ENCODE measurements around the gene RABGGTA. TPM values are rescaled to one million over a fixed set of nuclear protein-coding genes. Genes with fewer than 3 reads are reported as not detected.

RABGGTA gene
- total and polyA plus RNA-seq, 9 of the 15 experiments (the other 6 are each of a cell fraction or from before 2014, with no cell fraction given): 4.5 to 24.2 (median 15.5) TPM

DNA sequence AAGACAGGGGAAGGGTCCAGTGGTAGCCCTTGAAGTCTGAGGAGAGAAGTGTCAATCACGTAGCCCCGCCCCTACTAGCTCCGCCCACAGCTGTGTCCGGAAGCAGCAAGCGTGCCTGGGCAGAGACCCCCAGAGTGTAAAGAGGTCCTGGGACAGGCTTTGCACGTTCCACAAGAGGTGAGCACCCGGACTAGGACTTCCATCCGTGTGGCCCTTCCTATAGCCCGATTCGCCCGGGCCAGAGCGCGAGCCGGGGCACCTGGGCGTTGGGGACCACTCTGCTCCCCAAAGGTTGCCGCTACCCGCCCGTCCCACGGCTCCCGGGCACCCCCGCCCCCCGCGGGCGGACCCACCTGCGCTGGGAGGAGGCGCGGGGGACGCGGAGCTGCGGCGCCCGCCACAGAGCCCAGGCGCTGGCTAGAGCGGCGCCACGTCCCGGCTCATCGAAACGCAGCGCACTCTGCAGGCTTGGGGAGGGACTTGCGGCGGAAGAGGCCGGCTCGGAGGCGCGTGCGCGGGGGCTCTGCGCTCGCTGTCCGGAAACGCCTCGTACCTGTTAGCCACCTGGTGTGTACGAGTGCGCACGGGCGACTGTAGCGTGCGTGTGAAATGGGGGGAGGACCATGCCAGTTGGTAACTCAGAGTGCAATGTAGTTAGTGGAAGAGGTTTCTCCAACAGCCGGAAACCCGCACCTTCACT lies at the start of gene RABGGTA (continued):
- TF ChIP-seq BRF1 (IDR thresholded peaks at IDR 0.05; ENCODE audit: borderline replicate concordance, extremely low read depth, insufficient read length): no peak
- no peak for TF ChIP-seq ZFPM2 (CRISPR knock-in tag; IDR thresholded peaks at IDR 0.05)
- TF ChIP-seq FOXM1 (IDR thresholded peaks at IDR 0.05; ENCODE audit: low read depth): no peak
- 0 out of 2 replicates have a peak, but pooled peaks have one; percentile 50 for TF ChIP-seq FOXM1 (CRISPR knock-in tag; IDR thresholded peaks at IDR 0.05; ENCODE audit: low read depth)
- TF ChIP-seq ELF2 (CRISPR knock-in tag; IDR thresholded peaks at IDR 0.05): 0 out of 2 replicates have a peak, but pooled peaks have one; percentile 50
- TF ChIP-seq CBX1 (IDR thresholded peaks at IDR 0.05; ENCODE audit: low read depth): 0 out of 2 replicates have a peak, but pooled peaks have one; percentile 60
- TF ChIP-seq, protein P1, sequence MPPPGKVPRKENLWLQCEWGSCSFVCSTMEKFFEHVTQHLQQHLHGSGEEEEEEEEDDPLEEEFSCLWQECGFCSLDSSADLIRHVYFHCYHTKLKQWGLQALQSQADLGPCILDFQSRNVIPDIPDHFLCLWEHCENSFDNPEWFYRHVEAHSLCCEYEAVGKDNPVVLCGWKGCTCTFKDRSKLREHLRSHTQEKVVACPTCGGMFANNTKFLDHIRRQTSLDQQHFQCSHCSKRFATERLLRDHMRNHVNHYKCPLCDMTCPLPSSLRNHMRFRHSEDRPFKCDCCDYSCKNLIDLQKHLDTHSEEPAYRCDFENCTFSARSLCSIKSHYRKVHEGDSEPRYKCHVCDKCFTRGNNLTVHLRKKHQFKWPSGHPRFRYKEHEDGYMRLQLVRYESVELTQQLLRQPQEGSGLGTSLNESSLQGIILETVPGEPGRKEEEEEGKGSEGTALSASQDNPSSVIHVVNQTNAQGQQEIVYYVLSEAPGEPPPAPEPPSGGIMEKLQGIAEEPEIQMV (tag; conservative IDR thresholded peaks at IDR 0.05; ENCODE audit: low read depth): no peak
- TF ChIP-seq, protein P2, sequence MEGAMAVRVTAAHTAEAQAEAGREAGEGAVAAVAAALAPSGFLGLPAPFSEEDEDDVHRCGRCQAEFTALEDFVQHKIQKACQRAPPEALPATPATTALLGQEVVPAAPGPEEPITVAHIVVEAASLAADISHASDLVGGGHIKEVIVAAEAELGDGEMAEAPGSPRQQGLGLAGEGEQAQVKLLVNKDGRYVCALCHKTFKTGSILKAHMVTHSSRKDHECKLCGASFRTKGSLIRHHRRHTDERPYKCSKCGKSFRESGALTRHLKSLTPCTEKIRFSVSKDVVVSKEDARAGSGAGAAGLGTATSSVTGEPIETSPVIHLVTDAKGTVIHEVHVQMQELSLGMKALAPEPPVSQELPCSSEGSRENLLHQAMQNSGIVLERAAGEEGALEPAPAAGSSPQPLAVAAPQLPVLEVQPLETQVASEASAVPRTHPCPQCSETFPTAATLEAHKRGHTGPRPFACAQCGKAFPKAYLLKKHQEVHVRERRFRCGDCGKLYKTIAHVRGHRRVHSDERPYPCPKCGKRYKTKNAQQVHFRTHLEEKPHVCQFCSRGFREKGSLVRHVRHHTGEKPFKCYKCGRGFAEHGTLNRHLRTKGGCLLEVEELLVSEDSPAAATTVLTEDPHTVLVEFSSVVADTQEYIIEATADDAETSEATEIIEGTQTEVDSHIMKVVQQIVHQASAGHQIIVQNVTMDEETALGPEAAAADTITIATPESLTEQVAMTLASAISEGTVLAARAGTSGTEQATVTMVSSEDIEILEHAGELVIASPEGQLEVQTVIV (CRISPR knock-in tag; IDR thresholded peaks at IDR 0.05; ENCODE audit: borderline replicate concordance): no peak
- peak; percentile 84 for TF ChIP-seq EP400 (IDR thresholded peaks at IDR 0.05)
- TF ChIP-seq, protein P3, sequence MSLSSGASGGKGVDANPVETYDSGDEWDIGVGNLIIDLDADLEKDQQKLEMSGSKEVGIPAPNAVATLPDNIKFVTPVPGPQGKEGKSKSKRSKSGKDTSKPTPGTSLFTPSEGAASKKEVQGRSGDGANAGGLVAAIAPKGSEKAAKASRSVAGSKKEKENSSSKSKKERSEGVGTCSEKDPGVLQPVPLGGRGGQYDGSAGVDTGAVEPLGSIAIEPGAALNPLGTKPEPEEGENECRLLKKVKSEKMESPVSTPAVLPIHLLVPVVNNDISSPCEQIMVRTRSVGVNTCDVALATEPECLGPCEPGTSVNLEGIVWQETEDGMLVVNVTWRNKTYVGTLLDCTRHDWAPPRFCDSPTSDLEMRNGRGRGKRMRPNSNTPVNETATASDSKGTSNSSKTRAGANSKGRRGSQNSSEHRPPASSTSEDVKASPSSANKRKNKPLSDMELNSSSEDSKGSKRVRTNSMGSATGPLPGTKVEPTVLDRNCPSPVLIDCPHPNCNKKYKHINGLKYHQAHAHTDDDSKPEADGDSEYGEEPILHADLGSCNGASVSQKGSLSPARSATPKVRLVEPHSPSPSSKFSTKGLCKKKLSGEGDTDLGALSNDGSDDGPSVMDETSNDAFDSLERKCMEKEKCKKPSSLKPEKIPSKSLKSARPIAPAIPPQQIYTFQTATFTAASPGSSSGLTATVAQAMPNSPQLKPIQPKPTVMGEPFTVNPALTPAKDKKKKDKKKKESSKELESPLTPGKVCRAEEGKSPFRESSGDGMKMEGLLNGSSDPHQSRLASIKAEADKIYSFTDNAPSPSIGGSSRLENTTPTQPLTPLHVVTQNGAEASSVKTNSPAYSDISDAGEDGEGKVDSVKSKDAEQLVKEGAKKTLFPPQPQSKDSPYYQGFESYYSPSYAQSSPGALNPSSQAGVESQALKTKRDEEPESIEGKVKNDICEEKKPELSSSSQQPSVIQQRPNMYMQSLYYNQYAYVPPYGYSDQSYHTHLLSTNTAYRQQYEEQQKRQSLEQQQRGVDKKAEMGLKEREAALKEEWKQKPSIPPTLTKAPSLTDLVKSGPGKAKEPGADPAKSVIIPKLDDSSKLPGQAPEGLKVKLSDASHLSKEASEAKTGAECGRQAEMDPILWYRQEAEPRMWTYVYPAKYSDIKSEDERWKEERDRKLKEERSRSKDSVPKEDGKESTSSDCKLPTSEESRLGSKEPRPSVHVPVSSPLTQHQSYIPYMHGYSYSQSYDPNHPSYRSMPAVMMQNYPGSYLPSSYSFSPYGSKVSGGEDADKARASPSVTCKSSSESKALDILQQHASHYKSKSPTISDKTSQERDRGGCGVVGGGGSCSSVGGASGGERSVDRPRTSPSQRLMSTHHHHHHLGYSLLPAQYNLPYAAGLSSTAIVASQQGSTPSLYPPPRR (CRISPR knock-in tag; IDR thresholded peaks at IDR 0.05; ENCODE audit: borderline replicate concordance): no peak

Data from K562 (cell line).